HepG2 (cell line): Measurements from ENCODE around the gene RNF208. TPM values are rescaled to one million over a fixed set of nuclear protein-coding genes. Genes with fewer than 3 reads are reported as not detected.
A peak's percentile ranks its signal among the peaks of the same experiment; 100 is the strongest.

Source experiments
- AGO1 ChIP-seq: fragments of 200-400 bp; formaldehyde crosslinking; IDR thresholded peaks from 2 replicates; pipeline ENCODE4 v1.6.1; 2017; ENCODE audit warnings: mild to moderate bottlenecking, low read depth, low read length, moderate library complexity; ENCODE audit not compliant: poor library complexity, severe bottlenecking
- ARID3A ChIP-seq: IDR thresholded peaks from 2 replicates; pipeline ENCODE4 v1.6.1; 2012; ENCODE audit warnings: low read depth, low read length, improper control_type of control experiment
- ATF7 ChIP-seq, 2 experiments: fragments of 450-650 bp in 1 of 2; sonication (generic) in 1 of 2; formaldehyde crosslinking in 1 of 2; IDR thresholded peaks; 2 replicates each; pipeline versions ENCODE4 v1.4.0 to v1.6.1; 2016 to 2020; ENCODE audit warnings: antibody characterized with exemption in 1 of 2, mild to moderate bottlenecking in 1 of 2, missing genetic modification reagents in 1 of 2
- ATM ChIP-seq: fragments of 450-650 bp; IDR thresholded peaks from 2 replicates; pipeline ENCODE4 v1.7.1; 2017; ENCODE audit warnings: mild to moderate bottlenecking, borderline replicate concordance
- CEBPB ChIP-seq: IDR thresholded peaks from 2 replicates; pipeline ENCODE4 v1.6.1; 2011; ENCODE audit warnings: low read depth, low read length, improper control_type of control experiment, borderline replicate concordance
- HNF1B ChIP-seq: sonication (generic); formaldehyde crosslinking; IDR thresholded peaks from 2 replicates; pipeline ENCODE4 v1.5.1; 2020; ENCODE audit warnings: mild to moderate bottlenecking, moderate library complexity, missing genetic modification reagents
- IKZF4 ChIP-seq: sonication (generic); formaldehyde crosslinking; IDR thresholded peaks from 2 replicates; pipeline ENCODE4 v1.5.1; 2020; ENCODE audit warnings: borderline replicate concordance, mild to moderate bottlenecking, low read depth, missing genetic modification reagents; ENCODE audit errors: not compliant biosample characterization
- SOX6 ChIP-seq, 2 experiments: fragments of 450-650 bp in 1 of 2; sonication (generic) in 1 of 2; formaldehyde crosslinking in 1 of 2; IDR thresholded peaks; 2 replicates each; pipeline versions ENCODE4 v1.4.0 to v1.6.1; 2017 to 2020; ENCODE audit warnings: antibody characterized with exemption in 1 of 2, mild to moderate bottlenecking in 1 of 2, missing genetic modification reagents in 1 of 2
- SRSF1 ChIP-seq: fragments of 200-400 bp; formaldehyde crosslinking; optimal IDR thresholded peaks from 2 replicates; pipeline ENCODE3; 2017; ENCODE audit warnings: mild to moderate bottlenecking, low read depth, low read length, moderate library complexity
- THAP9 ChIP-seq: sonication (generic); formaldehyde crosslinking; IDR thresholded peaks from 2 replicates; pipeline ENCODE4; 2020; ENCODE audit warnings: missing genetic modification reagents, mild to moderate bottlenecking, borderline replicate concordance
- TMF1 ChIP-seq: sonication (generic); formaldehyde crosslinking; IDR thresholded peaks from 2 replicates; pipeline ENCODE4 v1.8.1; 2022; ENCODE audit warnings: low read depth, missing genetic modification reagents
- ZGPAT ChIP-seq: IDR thresholded peaks from 2 replicates; pipeline ENCODE4 v1.6.1; 2016; ENCODE audit warnings: mild to moderate bottlenecking
- ZKSCAN5 ChIP-seq: sonication (generic); formaldehyde crosslinking; IDR thresholded peaks from 2 replicates; pipeline ENCODE4 v1.5.1; 2020; ENCODE audit warnings: mild to moderate bottlenecking, missing genetic modification reagents
- ZMAT3 ChIP-seq: sonication (generic); formaldehyde crosslinking; conservative IDR thresholded peaks from 2 replicates; pipeline ENCODE4 v1.7.0; 2021; ENCODE audit warnings: missing genetic modification reagents
- ZNF24 ChIP-seq: fragments of 450-650 bp; IDR thresholded peaks from 2 replicates; pipeline ENCODE4 v1.6.1; 2017; ENCODE audit warnings: antibody characterized with exemption, mild to moderate bottlenecking
- ZNF264 ChIP-seq: sonication (generic); formaldehyde crosslinking; IDR thresholded peaks from 2 replicates; pipeline ENCODE4 v1.4.0; 2020; ENCODE audit warnings: missing genetic modification reagents
- ZNF451 ChIP-seq: sonication (generic); formaldehyde crosslinking; IDR thresholded peaks from 2 replicates; pipeline ENCODE4 v1.5.0; 2020; ENCODE audit warnings: mild to moderate bottlenecking, missing genetic modification reagents
- ZNF530 ChIP-seq: sonication (generic); formaldehyde crosslinking; IDR thresholded peaks from 2 replicates; pipeline ENCODE4 v1.5.0; 2020; ENCODE audit warnings: low read depth, mild to moderate bottlenecking, missing genetic modification reagents
- ZSCAN31 ChIP-seq: sonication (generic); formaldehyde crosslinking; IDR thresholded peaks from 2 replicates; pipeline ENCODE4 v1.5.0; 2020; ENCODE audit warnings: low read depth, mild to moderate bottlenecking, missing genetic modification reagents
- polyA plus RNA-seq, 8 experiments: library from polyadenylated mRNA; depleted of rRNA in 3 of 8; stranded (reverse) in 7 of 8; unstranded in 1 of 8; fragments of >200 nt; fragmentation: Illumina TruSeq in 4 of 8; extraction: Trizol in 4 of 8; gene quantifications; 2 replicates each; pipeline versions ENCODE4 v1.2.1 to v1.2.3, GENCODE V29; 2011 to 2016; ENCODE audit warnings: low read depth in 4 of 8, missing spikeins in 1 of 8, mixed read lengths in 1 of 8; ENCODE audit not compliant: insufficient read depth in 1 of 8
- total RNA-seq, 5 experiments: library from RNA; depleted of rRNA; stranded (reverse); fragments of >200 nt; fragmentation: Illumina TruSeq; extraction: Trizol; gene quantifications; 2 replicates each; pipeline ENCODE4 v1.2.3, GENCODE V29; 2016; ENCODE audit warnings: low read depth in 1 of 5

The RNF208 gene
- total and polyA plus RNA-seq, 2 of the 13 experiments (the other 11 are each of a cell fraction or from before 2014, with no cell fraction given): 1.6 to 2.1 TPM

- no peak for TF ChIP-seq ZSCAN31
- TF ChIP-seq ZNF24: no peak
- no peak for TF ChIP-seq ZNF530 (CRISPR knock-in tag)
- no peak for TF ChIP-seq ATM
- TF ChIP-seq ZMAT3 (CRISPR knock-in tag): no peak; the same call in 1 of the 2 replicates
- no peak for TF ChIP-seq SRSF1
- peak; percentile 44 for TF ChIP-seq ZGPAT (CRISPR knock-in tag)
- TF ChIP-seq AGO1: peak; percentile 11
- TF ChIP-seq ZNF451: no peak
- no peak for TF ChIP-seq SOX6 (IDR thresholded peaks at IDR 0.05)
- TF ChIP-seq SOX6 (CRISPR knock-in tag; IDR thresholded peaks at IDR 0.05): peak; percentile 41
- no peak for TF ChIP-seq ATF7 (IDR thresholded peaks at IDR 0.05)
- no peak for TF ChIP-seq ATF7 (CRISPR knock-in tag; IDR thresholded peaks at IDR 0.05)
- no peak for TF ChIP-seq CEBPB
- no peak for TF ChIP-seq ARID3A
- no peak for TF ChIP-seq THAP9 (CRISPR knock-in tag)
- peak; percentile 60; the same call in 1 of the 2 replicates for TF ChIP-seq HNF1B (CRISPR knock-in tag)
- peak; percentile 64; the same call in 1 of the 2 replicates for TF ChIP-seq TMF1 (CRISPR knock-in tag)
- TF ChIP-seq ZNF264: no peak
- TF ChIP-seq IKZF4: no peak
- TF ChIP-seq ZKSCAN5 (CRISPR knock-in tag): no peak
These were observed 31.9 kb upstream of the RNF208 start (continued) for GRCh38 chr9:137253717-137254623.
